WTC11 (cell line): ENCODE results near the gene RTKN. TPM values are rescaled to one million over a fixed set of nuclear protein-coding genes. Genes with fewer than 3 reads are reported as not detected.

Source experiments
- ATAC-seq: fragments of 200-7000 bp; cut with Tn5 transposase; 2 replicates; pipeline ENCODE4 v1.10.0; 2021; ENCODE audit warnings: mild to moderate bottlenecking, moderate library complexity
- CTCF ChIA-PET: fragments of 300-600 bp; sonication (Branson Sonifier 250); formaldehyde crosslinking; loops from one replicate; lab custom pipeline; 2021; ENCODE audit warnings: antibody characterized with exemption; lab: Charles Lee
- POLR2A ChIA-PET: fragments of 350-600 bp; sonication (Branson Sonifier 250); formaldehyde crosslinking; loops from one replicate; lab custom pipeline; 2021; ENCODE audit warnings: antibody characterized with exemption; lab: Charles Lee
- DNase-seq: peaks from one replicate; pipeline ENCODE4 v3.0.0; 2021; ENCODE audit warnings: low spot score
- H3K27ac Mint-ChIP-seq: 2 replicates; pipeline ENCODE4 v1.8.0; 2021; ENCODE audit warnings: mixed read lengths
- H3K27me3 Mint-ChIP-seq: 2 replicates; pipeline ENCODE4 v1.8.0; 2021; ENCODE audit warnings: low read depth, mild to moderate bottlenecking, moderate library complexity, mixed read lengths
- H3K36me3 Mint-ChIP-seq: 2 replicates; pipeline ENCODE4 v1.8.0; 2021; ENCODE audit warnings: mixed read lengths
- H3K4me1 Mint-ChIP-seq: 2 replicates; pipeline ENCODE4 v1.8.0; 2022; ENCODE audit warnings: mixed read lengths
- H3K4me3 Mint-ChIP-seq: 2 replicates; pipeline ENCODE4 v1.8.0; 2021; ENCODE audit warnings: mild to moderate bottlenecking, moderate library complexity, mixed read lengths
- H3K9me3 Mint-ChIP-seq: 2 replicates; pipeline ENCODE4 v1.8.0; 2021; ENCODE audit warnings: mixed read lengths
- CREB1 ChIP-seq: sonication (generic); formaldehyde crosslinking; IDR thresholded peaks from 2 replicates; pipeline ENCODE4 v1.8.0; 2023; ENCODE audit warnings: mild to moderate bottlenecking, missing genetic modification reagents
- E2F4 ChIP-seq: sonication (generic); formaldehyde crosslinking; IDR thresholded peaks from 2 replicates; pipeline ENCODE4 v1.8.1; 2022; ENCODE audit warnings: low read depth, mild to moderate bottlenecking, moderate library complexity, missing genetic modification reagents, borderline replicate concordance
- ERG ChIP-seq: fragments of 250-450 bp; sonication (Bioruptor Pico); IDR thresholded peaks from 2 replicates; pipeline ENCODE4 v1.8.0; 2021; ENCODE audit warnings: mild to moderate bottlenecking
- ETV6 ChIP-seq: sonication (generic); formaldehyde crosslinking; IDR thresholded peaks from 2 replicates; pipeline ENCODE4 v1.8.1; 2022; ENCODE audit warnings: mild to moderate bottlenecking, missing genetic modification reagents
- FOXP4 ChIP-seq: sonication (generic); formaldehyde crosslinking; IDR thresholded peaks from 2 replicates; pipeline ENCODE4 v1.8.0; 2022; ENCODE audit warnings: mild to moderate bottlenecking, missing genetic modification reagents
- IRF2 ChIP-seq: sonication (generic); formaldehyde crosslinking; IDR thresholded peaks from 2 replicates; pipeline ENCODE4 v1.8.0; 2022; ENCODE audit warnings: low read depth, missing genetic modification reagents, borderline replicate concordance
- MAX ChIP-seq: sonication (generic); formaldehyde crosslinking; IDR thresholded peaks from 2 replicates; pipeline ENCODE4 v1.8.0; 2022; ENCODE audit warnings: mild to moderate bottlenecking, missing genetic modification reagents
- MYBL2 ChIP-seq: sonication (generic); formaldehyde crosslinking; IDR thresholded peaks from 2 replicates; pipeline ENCODE4 v1.8.1; 2023; ENCODE audit warnings: mild to moderate bottlenecking, moderate library complexity, missing genetic modification reagents
- RORB ChIP-seq: fragments of 250-450 bp; sonication (Bioruptor Pico); IDR thresholded peaks from 2 replicates; pipeline ENCODE4 v1.9.0; 2021; ENCODE audit warnings: mild to moderate bottlenecking
- TEAD1 ChIP-seq: sonication (generic); formaldehyde crosslinking; IDR thresholded peaks from 2 replicates; pipeline ENCODE4 v1.8.0; 2022; ENCODE audit warnings: mild to moderate bottlenecking, missing genetic modification reagents
- TEAD4 ChIP-seq: sonication (generic); formaldehyde crosslinking; IDR thresholded peaks from 2 replicates; pipeline ENCODE4 v1.8.0; 2022; ENCODE audit warnings: mild to moderate bottlenecking, missing genetic modification reagents
- USF2 ChIP-seq: sonication (generic); formaldehyde crosslinking; IDR thresholded peaks from 2 replicates; pipeline ENCODE4 v1.8.1; 2023; ENCODE audit warnings: mild to moderate bottlenecking, missing genetic modification reagents, moderate library complexity
- ZBTB21 ChIP-seq: sonication (generic); formaldehyde crosslinking; IDR thresholded peaks from 2 replicates; pipeline ENCODE4 v1.8.1; 2023; ENCODE audit warnings: mild to moderate bottlenecking, missing genetic modification reagents, borderline replicate concordance
- ZNF121 ChIP-seq: sonication (generic); formaldehyde crosslinking; IDR thresholded peaks from 2 replicates; pipeline ENCODE4 v1.8.0; 2023; ENCODE audit warnings: missing genetic modification reagents
- ZNF219 ChIP-seq: sonication (generic); formaldehyde crosslinking; IDR thresholded peaks from 2 replicates; pipeline ENCODE4 v1.8.0; 2023; ENCODE audit warnings: missing genetic modification reagents, mild to moderate bottlenecking, borderline replicate concordance
- ZNF532 ChIP-seq: fragments of 250-450 bp; sonication (Bioruptor Pico); IDR thresholded peaks from 2 replicates; pipeline ENCODE4 v1.9.0; 2021; ENCODE audit warnings: mild to moderate bottlenecking, borderline replicate concordance
- total RNA-seq: library from RNA; stranded (reverse); gene quantifications from 3 replicates; pipeline ENCODE4 v1.2.3, GENCODE V29; 2021

Gene RTKN
- total RNA-seq, 1 experiment from 2014 or later = 80.1 TPM

GRCh38 chr2:74379851-74380789 is 61.6 kb downstream of the RTKN start, which contains the start of gene DCTN1:
Gene DCTN1, minus strand, starts transcription at chr2:74380311. Its CDS starts 274 bp downstream, at chr2:74380037.
- peak within 1 kb of the TSS; percentile 83; the same call in 1 of the 2 replicates for H3K27ac Mint-ChIP-seq
- POLR2A ChIA-PET = no interaction called here
- peaks cover 21% of the 10 kb centered on the region for H3K4me1 Mint-ChIP-seq
- peak; percentile 46 for DNase-seq
- CTCF ChIA-PET = interaction anchor here (0.6 to 1.8 kb wide), 4 partner anchors 11 to 528 kb away, joined by 3 to 17 read pairs (median 4); no protein-coding TSS in a partner anchor
- ATAC-seq = peak; percentile 92
- H3K36me3 Mint-ChIP-seq = peaks cover 8% of the 10 kb centered on the region
- peak within 1 kb of the TSS; percentile 16 for H3K4me3 Mint-ChIP-seq
- TF ChIP-seq USF2 (CRISPR knock-in tag) = peak; percentile 67; the same call in 1 of the 2 replicates
- no peak for TF ChIP-seq FOXP4 (CRISPR knock-in tag)
- no peak for TF ChIP-seq E2F4 (CRISPR knock-in tag)
- TF ChIP-seq CREB1 = no peak
- TF ChIP-seq IRF2 (CRISPR knock-in tag) = no peak
- peak; percentile 40; the same call in 1 of the 2 replicates for TF ChIP-seq MAX (CRISPR knock-in tag)
- no peak for TF ChIP-seq ZBTB21 (CRISPR knock-in tag)
- TF ChIP-seq ZNF121 (CRISPR knock-in tag) = peak; percentile 97
- no peak for TF ChIP-seq MYBL2
- H3K9me3 Mint-ChIP-seq = no peaks in the 10 kb centered on the region
- H3K27me3 Mint-ChIP-seq = no peaks in the 10 kb centered on the region

- H3K4me1 Mint-ChIP-seq = peaks cover 42% of the 10 kb centered on the region
- no peak overlapping the region for H3K4me3 Mint-ChIP-seq
- TF ChIP-seq TEAD4 (CRISPR knock-in tag) (no peak), ZNF219 (CRISPR knock-in tag) (no peak), TEAD1 (no peak), ZNF532 (CRISPR knock-in tag) (no peak), RORB (CRISPR knock-in tag) (no peak), ETV6 (CRISPR knock-in tag) (no peak), ERG (CRISPR knock-in tag) (no peak)
- ChIA-PET POLR2A (no interaction called here), CTCF (interaction anchor here (1.1 kb wide), 1 partner anchor 13 kb away, joined by 3 read pairs; no protein-coding TSS in a partner anchor)
- H3K27me3 Mint-ChIP-seq = no peaks in the 10 kb centered on the region
- H3K9me3 Mint-ChIP-seq = no peaks in the 10 kb centered on the region
- DNase-seq = no peak
- H3K36me3 Mint-ChIP-seq = peaks cover 8% of the 10 kb centered on the region
- ATAC-seq = no peak
- no peak overlapping the region for H3K27ac Mint-ChIP-seq
Observed at GRCh38 chr2:74378007-74378406, 63.7 kb downstream of the RTKN start.
